ENCODE results near the gene ECEL1. TPM values are rescaled to one million over a fixed set of nuclear protein-coding genes. Genes with fewer than 3 reads are reported as not detected.

Gene ECEL1
- total RNA-seq, 4 donors from 2014 or later: not detected

- H3K9me3 ChIP-seq: no peaks in the 10 kb centered on the region
- TF ChIP-seq, protein P1, sequence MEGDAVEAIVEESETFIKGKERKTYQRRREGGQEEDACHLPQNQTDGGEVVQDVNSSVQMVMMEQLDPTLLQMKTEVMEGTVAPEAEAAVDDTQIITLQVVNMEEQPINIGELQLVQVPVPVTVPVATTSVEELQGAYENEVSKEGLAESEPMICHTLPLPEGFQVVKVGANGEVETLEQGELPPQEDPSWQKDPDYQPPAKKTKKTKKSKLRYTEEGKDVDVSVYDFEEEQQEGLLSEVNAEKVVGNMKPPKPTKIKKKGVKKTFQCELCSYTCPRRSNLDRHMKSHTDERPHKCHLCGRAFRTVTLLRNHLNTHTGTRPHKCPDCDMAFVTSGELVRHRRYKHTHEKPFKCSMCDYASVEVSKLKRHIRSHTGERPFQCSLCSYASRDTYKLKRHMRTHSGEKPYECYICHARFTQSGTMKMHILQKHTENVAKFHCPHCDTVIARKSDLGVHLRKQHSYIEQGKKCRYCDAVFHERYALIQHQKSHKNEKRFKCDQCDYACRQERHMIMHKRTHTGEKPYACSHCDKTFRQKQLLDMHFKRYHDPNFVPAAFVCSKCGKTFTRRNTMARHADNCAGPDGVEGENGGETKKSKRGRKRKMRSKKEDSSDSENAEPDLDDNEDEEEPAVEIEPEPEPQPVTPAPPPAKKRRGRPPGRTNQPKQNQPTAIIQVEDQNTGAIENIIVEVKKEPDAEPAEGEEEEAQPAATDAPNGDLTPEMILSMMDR (IDR thresholded peaks at IDR 0.05): no peak
- TF ChIP-seq POLR2A (IDR thresholded peaks at IDR 0.05): no peak
- no peak overlapping the region for H3K27ac ChIP-seq
- no peaks in the 10 kb centered on the region for H3K36me3 ChIP-seq
- no peak for DNase-seq
- no peak overlapping the region for H3K4me3 ChIP-seq
- no peaks in the 10 kb centered on the region for H3K27me3 ChIP-seq
- H3K4me1 ChIP-seq: no peaks in the 10 kb centered on the region
These were observed 21.4 kb downstream of the ECEL1 start for GRCh38 chr2:232466221-232466620.

DNA sequence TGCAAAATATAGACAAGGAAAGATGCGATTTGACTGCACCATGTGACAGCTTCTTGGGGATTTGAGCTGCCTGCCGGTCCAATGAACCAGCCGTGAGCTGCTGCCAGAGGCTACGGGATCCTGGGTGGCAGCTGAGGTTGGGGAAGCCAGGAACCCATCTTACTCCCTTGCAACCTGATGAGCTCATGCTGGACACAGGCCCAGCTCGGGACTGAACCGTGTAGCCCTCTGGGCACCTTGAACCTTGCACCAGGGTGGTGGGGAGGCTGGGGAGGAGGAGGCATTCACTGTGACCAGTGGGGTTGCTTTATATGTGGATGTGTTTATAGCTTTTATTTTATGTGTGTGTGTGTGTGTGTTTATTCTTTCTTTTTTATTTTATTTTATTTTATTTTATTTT, 22.6 kb downstream of the ECEL1 start:
- H3K4me1 ChIP-seq: no peaks in the 10 kb centered on the region
- H3K4me3 ChIP-seq: no peak overlapping the region
- H3K36me3 ChIP-seq: no peaks in the 10 kb centered on the region
- no peak overlapping the region for H3K27ac ChIP-seq
- H3K9me3 ChIP-seq: no peaks in the 10 kb centered on the region
- DNase-seq: peak in 2 of 3 donors; percentile 54 to 56
- TF ChIP-seq POLR2A (IDR thresholded peaks at IDR 0.05): no peak
- TF ChIP-seq, protein P1 (IDR thresholded peaks at IDR 0.05): no peak
- H3K27me3 ChIP-seq: no peaks in the 10 kb centered on the region

- peak in 1 of 3 donors; percentile 31 for DNase-seq
- no peaks in the 10 kb centered on the region for H3K4me1 ChIP-seq
- no peak overlapping the region for H3K4me3 ChIP-seq
- no peaks in the 10 kb centered on the region for H3K36me3 ChIP-seq
- H3K9me3 ChIP-seq: no peaks in the 10 kb centered on the region
- H3K27me3 ChIP-seq: no peaks in the 10 kb centered on the region
- H3K27ac ChIP-seq: no peak overlapping the region
- TF ChIP-seq POLR2A (IDR thresholded peaks at IDR 0.05): no peak
- TF ChIP-seq, protein P1 (IDR thresholded peaks at IDR 0.05): no peak
These were observed 23.1 kb downstream of the ECEL1 start for GRCh38 chr2:232464544-232464885.

GRCh38 chr2:232463701-232464543, 23.7 kb downstream of the ECEL1 start:
- H3K27ac ChIP-seq: no peak overlapping the region
- no peaks in the 10 kb centered on the region for H3K27me3 ChIP-seq
- H3K36me3 ChIP-seq: no peaks in the 10 kb centered on the region
- TF ChIP-seq, protein P1 (IDR thresholded peaks at IDR 0.05): no peak
- TF ChIP-seq POLR2A (IDR thresholded peaks at IDR 0.05): no peak
- H3K4me1 ChIP-seq: no peaks in the 10 kb centered on the region
- no peaks in the 10 kb centered on the region for H3K9me3 ChIP-seq
- DNase-seq: peak in 1 of 3 donors; percentile 37
- no peak overlapping the region for H3K4me3 ChIP-seq

DNA sequence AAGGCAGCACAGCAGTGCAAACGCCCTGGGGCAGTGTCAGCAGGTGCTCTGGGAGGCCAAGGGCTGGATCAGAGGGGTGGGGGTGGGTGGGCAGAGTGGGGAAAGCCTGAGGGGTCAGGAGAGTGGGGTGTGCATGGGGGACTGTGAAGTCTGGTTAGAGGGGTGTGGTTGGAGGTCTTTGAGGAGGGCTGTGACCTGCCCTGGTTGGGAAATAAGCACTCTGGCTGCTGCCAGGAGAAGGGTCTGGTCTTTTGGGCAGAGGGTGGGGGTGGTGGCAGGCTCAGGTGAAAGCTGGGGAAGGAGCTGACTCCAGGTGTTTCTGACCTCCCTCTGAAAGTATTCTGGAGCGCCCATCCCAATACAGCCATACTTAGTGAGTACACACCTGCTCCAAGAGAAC, 27.5 kb downstream of the ECEL1 start:
- no peak overlapping the region for H3K4me3 ChIP-seq
- H3K36me3 ChIP-seq: no peaks in the 10 kb centered on the region
- no peak overlapping the region for H3K27ac ChIP-seq
- no peaks in the 10 kb centered on the region for H3K27me3 ChIP-seq
- no peak for TF ChIP-seq POLR2A (IDR thresholded peaks at IDR 0.05)
- TF ChIP-seq, protein P1 (IDR thresholded peaks at IDR 0.05): no peak
- no peaks in the 10 kb centered on the region for H3K9me3 ChIP-seq
- H3K4me1 ChIP-seq: no peaks in the 10 kb centered on the region
- DNase-seq: peak in 1 of 3 donors; percentile 24

All from Peyer's patch (tissue), 4 donors.